A673 (cell line): Measurements from ENCODE around the gene PNPLA5.

Experiments used
- EZH2 ChIP-seq: fragments of 200-600 bp; sonication (generic); IDR thresholded peaks from 2 replicates; pipeline ENCODE4 v1.6.1; 2017; ENCODE audit warnings: borderline replicate concordance, low read depth, mild to moderate bottlenecking, mixed read lengths, antibody characterized with exemption, low read length; ENCODE audit not compliant: poor library complexity, severe bottlenecking
- TF ChIP-seq, protein P1 (sequence below): fragments of 300-800, 200-600 bp; sonication (generic); conservative IDR thresholded peaks from 2 replicates; pipeline ENCODE4 v1.5.1; 2017; ENCODE audit warnings: low read depth, mild to moderate bottlenecking, antibody characterized with exemption, low read length, moderate library complexity, mixed read lengths

DNA sequence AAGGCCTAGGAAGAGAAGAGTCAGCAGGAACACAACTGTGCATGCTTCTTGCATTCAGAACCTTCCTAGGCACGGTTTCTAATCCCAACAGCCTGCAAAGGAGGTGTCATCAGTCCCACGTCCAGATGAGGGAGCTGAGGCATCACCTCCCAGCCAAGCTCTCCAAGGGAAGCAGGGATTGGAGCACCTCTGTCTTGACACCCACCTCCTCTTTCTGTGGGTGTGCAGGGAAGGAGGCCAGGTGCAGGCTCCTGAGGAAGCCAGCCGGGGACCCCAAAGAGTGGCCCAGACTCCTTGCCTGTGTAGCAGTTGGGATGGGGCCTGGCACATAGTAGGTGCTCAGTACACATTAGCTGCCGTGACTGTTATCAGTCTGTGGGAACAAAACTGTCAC lies 2.0 kb downstream of the PNPLA5 start:
- no peak for TF ChIP-seq EZH2
- TF ChIP-seq, protein P1, sequence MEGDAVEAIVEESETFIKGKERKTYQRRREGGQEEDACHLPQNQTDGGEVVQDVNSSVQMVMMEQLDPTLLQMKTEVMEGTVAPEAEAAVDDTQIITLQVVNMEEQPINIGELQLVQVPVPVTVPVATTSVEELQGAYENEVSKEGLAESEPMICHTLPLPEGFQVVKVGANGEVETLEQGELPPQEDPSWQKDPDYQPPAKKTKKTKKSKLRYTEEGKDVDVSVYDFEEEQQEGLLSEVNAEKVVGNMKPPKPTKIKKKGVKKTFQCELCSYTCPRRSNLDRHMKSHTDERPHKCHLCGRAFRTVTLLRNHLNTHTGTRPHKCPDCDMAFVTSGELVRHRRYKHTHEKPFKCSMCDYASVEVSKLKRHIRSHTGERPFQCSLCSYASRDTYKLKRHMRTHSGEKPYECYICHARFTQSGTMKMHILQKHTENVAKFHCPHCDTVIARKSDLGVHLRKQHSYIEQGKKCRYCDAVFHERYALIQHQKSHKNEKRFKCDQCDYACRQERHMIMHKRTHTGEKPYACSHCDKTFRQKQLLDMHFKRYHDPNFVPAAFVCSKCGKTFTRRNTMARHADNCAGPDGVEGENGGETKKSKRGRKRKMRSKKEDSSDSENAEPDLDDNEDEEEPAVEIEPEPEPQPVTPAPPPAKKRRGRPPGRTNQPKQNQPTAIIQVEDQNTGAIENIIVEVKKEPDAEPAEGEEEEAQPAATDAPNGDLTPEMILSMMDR, result no peak
